Right lobe of liver (tissue), 4 donors: ENCODE data around the gene LHX5.

Experiments used
- CTCF ChIP-seq, 4 donors: fragments of 200-600 bp in 3 of 4; fragments of 450-650 bp in 1 of 4; IDR thresholded peaks; one replicate each; pipeline versions ENCODE4 v1.5.1 to v1.8.0; 2016 to 2022; ENCODE audit warnings: antibody characterized with exemption in 4 of 4, mild to moderate bottlenecking in 2 of 4
- POLR2A ChIP-seq: fragments of 450-650 bp; IDR thresholded peaks from one replicate; pipeline ENCODE4 v1.6.1; 2017; ENCODE audit warnings: antibody characterized with exemption, mild to moderate bottlenecking
- donor health status: DM: no; HTN: no; CAD: no.
- donor health status: DM: no; HTN: no; CAD: no.
- donor health status: DM: no; HTN: yes; CAD: no.

GRCh38 chr12:113464852-113465719 lies 6.6 kb downstream of the LHX5 start:
- no peak for TF ChIP-seq CTCF (IDR thresholded peaks at IDR 0.05)
- no peak for TF ChIP-seq POLR2A
